NCI-H2171 treated with DMSO at 0.1 percent for 48 hours (cell line): ENCODE measurements around the gene ACTN3.
"Not testable (repeated sequence)": the region's sequence is repeated elsewhere in the genome, so short reads cannot be mapped to it uniquely, and the experiment has no call there.

ENCODE experiments used
- DNase-seq: peaks from one replicate; lab custom pipeline; 2025; lab: John Stamatoyannopoulos, UW

The ACTN3 gene

DNA sequence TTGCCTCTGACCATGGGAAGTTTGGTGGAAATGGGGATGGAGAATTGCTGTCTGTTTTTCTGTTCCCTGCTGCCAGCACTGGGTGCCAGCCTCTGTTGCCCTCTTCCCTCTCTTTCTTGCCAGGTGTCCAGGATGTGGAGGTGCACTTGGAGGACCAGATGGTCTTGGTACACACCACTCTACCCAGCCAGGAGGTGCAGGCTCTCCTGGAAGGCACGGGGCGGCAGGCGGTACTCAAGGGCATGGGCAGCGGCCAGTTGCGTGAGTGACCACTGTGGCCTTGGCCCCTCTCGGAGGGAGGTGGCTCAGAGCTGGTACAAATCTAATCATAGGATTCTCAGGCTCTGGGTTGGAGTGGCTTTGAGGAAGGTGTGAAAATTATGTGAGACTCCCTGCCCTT is 52.3 kb downstream of the ACTN3 start:
- no peak for DNase-seq

- no peak for DNase-seq
Observed at GRCh38 chr11:66600219-66600618, 53.5 kb downstream of the ACTN3 start.

DNA sequence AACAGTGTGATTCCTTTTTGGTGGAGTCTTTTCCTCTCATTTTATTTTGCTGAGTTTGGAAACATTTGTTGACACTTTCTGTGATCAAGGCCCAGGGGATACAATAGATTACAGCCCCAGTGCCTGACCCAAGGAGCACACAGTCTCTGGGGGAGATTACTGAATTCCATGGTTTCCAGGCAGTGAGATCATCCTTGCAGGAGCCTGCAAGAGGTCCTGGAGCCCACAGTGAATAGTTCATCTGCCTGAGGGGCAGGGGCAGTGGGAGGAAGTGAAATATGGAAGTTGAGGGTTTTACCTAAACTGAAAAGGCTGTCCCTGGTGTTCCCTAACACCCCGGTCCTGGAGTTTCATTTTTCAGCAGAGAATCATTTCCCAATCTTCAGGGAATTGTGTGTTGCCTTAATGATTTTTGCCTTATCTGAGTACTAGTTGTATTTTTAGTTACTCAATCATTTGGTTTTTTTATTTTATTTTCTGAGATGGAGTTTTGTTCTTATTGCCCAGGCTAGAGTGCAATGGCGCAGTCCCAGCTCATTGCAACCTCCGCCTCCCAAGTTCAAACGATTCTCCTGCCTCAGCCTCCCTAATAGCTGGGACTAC is 54.0 kb downstream of the ACTN3 start:
- no peak for DNase-seq

DNA sequence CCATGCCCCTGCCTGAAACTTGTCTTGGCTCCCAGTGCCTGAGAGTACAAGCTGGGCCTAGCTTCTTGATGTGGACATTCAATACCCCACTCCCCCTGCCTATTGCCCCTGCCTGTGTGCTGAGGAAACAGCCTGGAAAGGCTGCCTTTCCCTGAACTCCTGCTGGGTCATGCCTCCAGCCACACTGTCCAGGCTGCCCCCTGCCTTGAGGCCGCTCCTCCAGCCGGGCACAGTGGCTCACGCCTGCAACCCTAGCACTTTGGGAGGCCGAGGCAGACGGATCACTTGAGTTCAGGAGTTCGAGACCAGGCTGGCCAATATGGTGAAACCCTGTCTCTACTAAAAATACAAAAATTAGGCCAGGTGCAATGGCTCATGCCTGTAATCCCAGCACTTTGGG is 56.4 kb downstream of the ACTN3 start:
- no peak for DNase-seq

- no peak for DNase-seq
Observed at GRCh38 chr11:66604155-66604554, 57.5 kb downstream of the ACTN3 start.

GRCh38 chr11:66606608-66607007 is 59.9 kb downstream of the ACTN3 start:
- DNase-seq: not testable (repeated sequence)

- DNase-seq: no peak
Observed at GRCh38 chr11:66607126-66607834, 60.6 kb downstream of the ACTN3 start.

DNA sequence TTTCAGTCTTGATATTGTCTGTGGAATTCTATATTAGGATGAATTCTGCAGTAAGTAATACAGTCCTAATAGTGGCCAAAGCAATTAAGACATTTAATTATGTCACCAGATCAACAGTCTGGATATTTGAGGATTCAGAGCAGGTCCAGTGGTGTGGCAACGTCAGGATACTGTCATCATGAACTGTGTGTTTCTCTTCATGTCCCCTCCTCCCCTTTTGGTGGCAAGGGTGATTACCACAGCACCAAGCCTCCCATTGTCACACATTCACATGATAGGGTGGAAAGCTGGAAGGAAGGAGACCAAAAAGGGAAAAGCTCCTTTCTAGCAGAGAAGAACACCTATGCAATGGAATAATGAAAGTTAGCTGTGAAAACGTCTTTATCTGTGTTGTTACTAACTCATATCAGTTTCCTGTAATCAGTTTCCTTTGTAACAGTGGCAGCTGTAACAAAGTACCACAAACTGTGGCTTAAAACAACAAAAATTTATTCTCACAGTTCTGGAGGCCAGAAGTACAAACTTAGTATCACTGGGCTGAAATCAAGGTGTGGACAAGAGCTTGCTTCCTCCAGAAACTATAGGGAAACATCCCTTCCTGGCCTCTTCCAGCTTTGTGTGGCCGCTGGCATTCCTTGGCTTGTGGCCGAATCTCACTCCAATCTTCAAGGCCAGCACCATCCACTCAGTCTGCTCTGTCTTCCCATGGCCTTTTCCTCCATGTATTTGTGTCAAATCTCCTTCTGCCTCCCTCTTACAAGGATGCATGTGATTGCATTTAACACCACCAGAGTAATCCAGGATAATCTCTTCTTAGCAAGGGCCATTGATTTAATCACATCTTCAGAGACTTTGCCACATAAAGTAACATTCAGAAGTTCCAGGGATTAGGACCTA is 63.3 kb downstream of the ACTN3 start:
- DNase-seq: no peak

GRCh38 chr11:66612458-66612857 is 65.8 kb downstream of the ACTN3 start:
- no peak for DNase-seq
